NCI-H526 treated with DMSO at 0.1 percent for 48 hours (cell line): ENCODE results near the gene DNAJC22.

ENCODE experiments used
- DNase-seq: peaks from one replicate; lab custom pipeline; 2025; lab: John Stamatoyannopoulos, UW

DNAJC22 gene

GRCh38 chr12:49345051-49345824 is 1.4 kb upstream of the DNAJC22 start:
- DNase-seq = peak; percentile 68

- no peak for DNase-seq
Measured at GRCh38 chr12:49345825-49346658, 646 bp upstream of the DNAJC22 start.

GRCh38 chr12:49347311-49348193 is 864 bp downstream of the DNAJC22 start:
- DNase-seq = peak; percentile 80

- DNase-seq = no peak
Measured at GRCh38 chr12:49348781-49349180, 2.1 kb downstream of the DNAJC22 start.

GRCh38 chr12:49349266-49349665 is 2.6 kb downstream of the DNAJC22 start:
- DNase-seq = no peak

GRCh38 chr12:49352351-49352750 is 5.7 kb downstream of the DNAJC22 start:
- no peak for DNase-seq

- DNase-seq = no peak
Measured at GRCh38 chr12:49355913-49356312, 9.2 kb downstream of the DNAJC22 start.

GRCh38 chr12:49357103-49357678 is 10.5 kb downstream of the DNAJC22 start:
- no peak for DNase-seq

GRCh38 chr12:49358483-49359141 is 11.9 kb downstream of the DNAJC22 start:
- DNase-seq = peak; percentile 64

- DNase-seq = no peak
Measured at GRCh38 chr12:49359671-49360070, 13.0 kb downstream of the DNAJC22 start.

GRCh38 chr12:49362077-49362476 is 15.4 kb downstream of the DNAJC22 start:
- no peak for DNase-seq

GRCh38 chr12:49364989-49365388 is 18.3 kb downstream of the DNAJC22 start:
- no peak for DNase-seq

GRCh38 chr12:49365542-49365941 is 18.9 kb downstream of the DNAJC22 start:
- DNase-seq = no peak

GRCh38 chr12:49366096-49366651 is 19.5 kb downstream of the DNAJC22 start:
- no peak for DNase-seq

- DNase-seq = peak; percentile 90
Measured at GRCh38 chr12:49366652-49367380, 20.1 kb downstream of the DNAJC22 start.

- DNase-seq = peak; percentile 58
Measured at GRCh38 chr12:49367381-49368239, 20.9 kb downstream of the DNAJC22 start, which contains the start of gene SPATS2. SPATS2 (plus strand) TSS chr12:49367462; CDS start chr12:49461013, 93,551 bp downstream.

GRCh38 chr12:49368240-49368600 is 21.5 kb downstream of the DNAJC22 start:
- DNase-seq = peak; percentile 45

GRCh38 chr12:49369411-49370145 is 22.9 kb downstream of the DNAJC22 start:
- DNase-seq = peak; percentile 25
